22Rv1 (cell line): ENCODE measurements around the gene UMPS.

ENCODE experiments used
- ZFX ChIP-seq: fragments of 450-650 bp; IDR thresholded peaks from 2 replicates; pipeline ENCODE4 v1.6.1; 2017; ENCODE audit warnings: antibody characterized with exemption, borderline replicate concordance
- TF ChIP-seq, protein P1 (sequence below): fragments of 450-650 bp; IDR thresholded peaks from 2 replicates; pipeline ENCODE4 v1.5.1; 2017; ENCODE audit warnings: mild to moderate bottlenecking

DNA sequence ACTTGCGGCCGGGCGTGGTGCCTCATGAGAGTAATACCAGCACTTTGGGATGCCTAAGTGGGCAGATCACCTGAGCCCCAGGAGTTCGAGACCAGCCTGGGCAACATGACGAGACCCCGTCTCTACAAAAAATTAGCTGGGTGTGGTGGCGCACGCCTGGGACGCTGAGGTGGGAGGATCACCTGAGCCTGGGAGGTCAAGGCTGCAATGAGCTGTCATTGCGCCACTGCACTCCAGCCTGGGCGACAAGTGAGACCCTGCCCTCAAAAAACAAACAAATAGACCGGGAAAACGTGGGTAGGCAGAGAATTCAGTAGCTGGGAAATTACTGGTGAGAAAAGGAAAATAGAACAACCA lies 667 bp downstream of the UMPS start:
- TF ChIP-seq, protein P1, sequence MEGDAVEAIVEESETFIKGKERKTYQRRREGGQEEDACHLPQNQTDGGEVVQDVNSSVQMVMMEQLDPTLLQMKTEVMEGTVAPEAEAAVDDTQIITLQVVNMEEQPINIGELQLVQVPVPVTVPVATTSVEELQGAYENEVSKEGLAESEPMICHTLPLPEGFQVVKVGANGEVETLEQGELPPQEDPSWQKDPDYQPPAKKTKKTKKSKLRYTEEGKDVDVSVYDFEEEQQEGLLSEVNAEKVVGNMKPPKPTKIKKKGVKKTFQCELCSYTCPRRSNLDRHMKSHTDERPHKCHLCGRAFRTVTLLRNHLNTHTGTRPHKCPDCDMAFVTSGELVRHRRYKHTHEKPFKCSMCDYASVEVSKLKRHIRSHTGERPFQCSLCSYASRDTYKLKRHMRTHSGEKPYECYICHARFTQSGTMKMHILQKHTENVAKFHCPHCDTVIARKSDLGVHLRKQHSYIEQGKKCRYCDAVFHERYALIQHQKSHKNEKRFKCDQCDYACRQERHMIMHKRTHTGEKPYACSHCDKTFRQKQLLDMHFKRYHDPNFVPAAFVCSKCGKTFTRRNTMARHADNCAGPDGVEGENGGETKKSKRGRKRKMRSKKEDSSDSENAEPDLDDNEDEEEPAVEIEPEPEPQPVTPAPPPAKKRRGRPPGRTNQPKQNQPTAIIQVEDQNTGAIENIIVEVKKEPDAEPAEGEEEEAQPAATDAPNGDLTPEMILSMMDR = no peak
- no peak for TF ChIP-seq ZFX
